NT2/D1 (cell line): Measurements from ENCODE around the gene NKX2-4.

ENCODE experiments used
- SUZ12 ChIP-seq: IDR thresholded peaks from 2 replicates; pipeline ENCODE4 v1.6.1; 2011; ENCODE audit not compliant: insufficient read length, insufficient read depth; ENCODE audit errors: extremely low read depth
- ZNF274 ChIP-seq: IDR thresholded peaks from 2 replicates; pipeline ENCODE4 v1.6.1; 2011; ENCODE audit warnings: mild to moderate bottlenecking, low read depth, low read length

GRCh38 chr20:21395666-21396598, 1.4 kb downstream of the NKX2-4 start:
- TF ChIP-seq ZNF274 (no peak), SUZ12 (peak; percentile 87)
